Kidney (tissue), 14 donors: ENCODE measurements around the gene SGIP1. TPM values are rescaled to one million over a fixed set of nuclear protein-coding genes. Genes with fewer than 3 reads are reported as not detected.
A peak's percentile ranks its signal among the peaks of the same experiment; 100 is the strongest.

Experiments
- DNase-seq, 5 donors: peaks; one replicate each; pipeline ENCODE4 v3.0.0-alpha.2; 2013 to 2020
- FAIRE-seq: peaks from 2 replicates; lab custom pipeline; 2012; peaks lifted over from hg19 to GRCh38; lab: Jason Lieb, UNC
- H3K27ac ChIP-seq, 2 donors: one replicate each; pipeline ENCODE4 v1.7.0; 2013; ENCODE audit warnings: low read depth in 2 of 2, low read length in 2 of 2, inconsistent platforms in 1 of 2
- H3K27me3 ChIP-seq: one replicate; pipeline ENCODE4 v1.7.1; 2013; ENCODE audit warnings: low read length, inconsistent platforms; ENCODE audit not compliant: control insufficient read depth, insufficient read depth
- H3K36me3 ChIP-seq, 3 donors: one replicate each; pipeline versions ENCODE4 v1.7.0 to v1.7.1; 2013; ENCODE audit warnings: low read length in 3 of 3, control low read depth in 1 of 3, inconsistent platforms in 1 of 3; ENCODE audit not compliant: insufficient read depth in 3 of 3, control insufficient read depth in 2 of 3
- H3K4me1 ChIP-seq, 3 donors: one replicate each; pipeline versions ENCODE4 v1.7.0 to v1.7.1; 2013; ENCODE audit warnings: low read length in 3 of 3, inconsistent platforms in 1 of 3, low read depth in 1 of 3; ENCODE audit not compliant: control insufficient read depth in 2 of 3, insufficient read depth in 2 of 3
- H3K4me3 ChIP-seq, 3 donors: one replicate each; pipeline versions ENCODE4 v1.7.0 to v1.8.1; 2013; ENCODE audit warnings: low read length in 3 of 3, control low read depth in 1 of 3, inconsistent platforms in 1 of 3
- H3K9ac ChIP-seq, 3 donors: one replicate each; pipeline versions ENCODE4 v1.7.0 to v1.7.1; 2013; ENCODE audit warnings: low read length in 3 of 3, control low read depth in 1 of 3, inconsistent platforms in 1 of 3
- H3K9me3 ChIP-seq, 3 donors: one replicate each; pipeline versions ENCODE4 v1.7.0 to v1.7.1; 2013; ENCODE audit warnings: low read length in 3 of 3, control low read depth in 1 of 3, inconsistent platforms in 1 of 3; ENCODE audit not compliant: control insufficient read depth in 2 of 3, insufficient read depth in 1 of 3
- intact Hi-C: fragments of 100-400 bp; cut with DNase I; formaldehyde crosslinking; loops from one replicate; pipeline ENCODE4 v1.11.1; 2022
- polyA plus RNA-seq: library from polyadenylated mRNA; stranded (reverse); fragments of 350-450 nt; fragmentation: Illumina TruSeq; extraction: RNeasy Lipid Tissue Mini Kit (QIAGEN cat#74804); gene quantifications from one replicate; pipeline ENCODE4 v1.2.3, GENCODE V29; 2014; ENCODE audit warnings: low read depth, low replicate concordance; ENCODE audit not compliant: insufficient read depth
- total RNA-seq: library from RNA; stranded (reverse); fragmentation: NEBNext Ultra II Directional; extraction: Animal tissue kit (Norgen Biotek cat#: 25700); gene quantifications from one replicate; pipeline ENCODE4 v1.2.1, GENCODE V29; 2021
- TF ChIP-seq, protein P1 (sequence below): IDR thresholded peaks from 3 replicates; pipeline ENCODE4 v1.5.1; 2012; ENCODE audit warnings: mild to moderate bottlenecking, moderate library complexity, borderline replicate concordance; ENCODE audit not compliant: insufficient read depth; ENCODE audit errors: extremely low read depth
- donor health status: control.
- donor health status: control.
- donor health status: control.
- donor health status: control.
- donor health status: control.
- donor health status: DM: yes; HTN: yes; CAD: no.
- donor health status: Normal renal cell carcinoma (clear cell type).

The SGIP1 gene
- total and polyA plus RNA-seq, 2 donors from 2014 or later, result 8.3 to 11.2 TPM

- no peak for FAIRE-seq
- intact Hi-C loops, result no loop called here
- Histone ChIP-seq H3K27ac (no peak overlapping the region), H3K27me3 (no peaks in the 10 kb centered on the region), H3K36me3 (no peaks in the 10 kb centered on the region), H3K9me3 (no peaks in the 10 kb centered on the region), H3K9ac (no peak overlapping the region), H3K4me1 (peaks cover 0 to 5% (median 0%) of the 10 kb centered on the region in 3 donors), H3K4me3 (no peak overlapping the region)
- TF ChIP-seq, protein P1, sequence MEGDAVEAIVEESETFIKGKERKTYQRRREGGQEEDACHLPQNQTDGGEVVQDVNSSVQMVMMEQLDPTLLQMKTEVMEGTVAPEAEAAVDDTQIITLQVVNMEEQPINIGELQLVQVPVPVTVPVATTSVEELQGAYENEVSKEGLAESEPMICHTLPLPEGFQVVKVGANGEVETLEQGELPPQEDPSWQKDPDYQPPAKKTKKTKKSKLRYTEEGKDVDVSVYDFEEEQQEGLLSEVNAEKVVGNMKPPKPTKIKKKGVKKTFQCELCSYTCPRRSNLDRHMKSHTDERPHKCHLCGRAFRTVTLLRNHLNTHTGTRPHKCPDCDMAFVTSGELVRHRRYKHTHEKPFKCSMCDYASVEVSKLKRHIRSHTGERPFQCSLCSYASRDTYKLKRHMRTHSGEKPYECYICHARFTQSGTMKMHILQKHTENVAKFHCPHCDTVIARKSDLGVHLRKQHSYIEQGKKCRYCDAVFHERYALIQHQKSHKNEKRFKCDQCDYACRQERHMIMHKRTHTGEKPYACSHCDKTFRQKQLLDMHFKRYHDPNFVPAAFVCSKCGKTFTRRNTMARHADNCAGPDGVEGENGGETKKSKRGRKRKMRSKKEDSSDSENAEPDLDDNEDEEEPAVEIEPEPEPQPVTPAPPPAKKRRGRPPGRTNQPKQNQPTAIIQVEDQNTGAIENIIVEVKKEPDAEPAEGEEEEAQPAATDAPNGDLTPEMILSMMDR, result no peak
- DNase-seq, result no peak
These were observed 3.8 kb downstream of the SGIP1 start for GRCh38 chr1:66537718-66538117.

- intact Hi-C loops, result no loop called here
- Histone ChIP-seq H3K36me3 (no peaks in the 10 kb centered on the region), H3K4me3 (no peak overlapping the region), H3K9me3 (no peaks in the 10 kb centered on the region), H3K27ac (no peak overlapping the region), H3K4me1 (peaks cover 0 to 10% (median 5%) of the 10 kb centered on the region in 3 donors), H3K27me3 (no peaks in the 10 kb centered on the region), H3K9ac (no peak overlapping the region)
- TF ChIP-seq, protein P1, result no peak
- DNase-seq, result no peak
- no peak for FAIRE-seq
These were observed 5.5 kb downstream of the SGIP1 start for GRCh38 chr1:66539491-66539890.

- intact Hi-C loops, result no loop called here
- peak overlapping the region; percentile 6 to 54 for H3K27ac ChIP-seq
- H3K27me3 ChIP-seq, result no peaks in the 10 kb centered on the region
These were observed 6.6 kb downstream of the SGIP1 start for GRCh38 chr1:66540434-66541032.

More at GRCh38 chr1:66540434-66541032, 6.6 kb downstream of the SGIP1 start:
- peaks cover 0 to 10% (median 5%) of the 10 kb centered on the region in 3 donors for H3K4me1 ChIP-seq
- FAIRE-seq (no peak), DNase-seq (peak in 1 of 5 donors; percentile 20)
- no peak overlapping the region for H3K9ac ChIP-seq
- no peaks in the 10 kb centered on the region for H3K36me3 ChIP-seq
- no peaks in the 10 kb centered on the region for H3K9me3 ChIP-seq
- TF ChIP-seq, protein P1, result no peak
- no peak overlapping the region for H3K4me3 ChIP-seq
